K562 (cell line): ENCODE data around the gene NOL12. TPM values are rescaled to one million over a fixed set of nuclear protein-coding genes. Genes with fewer than 3 reads are reported as not detected.

Experiments
- CBFA2T3 ChIP-seq: fragments of 450-650 bp; IDR thresholded peaks from 2 replicates; pipeline ENCODE4 v1.6.1; 2017
- CCNT2 ChIP-seq: IDR thresholded peaks from 2 replicates; pipeline ENCODE4 v1.6.1; 2011; ENCODE audit warnings: borderline replicate concordance, low read depth, mild to moderate bottlenecking, moderate library complexity, mixed read lengths, low read length; ENCODE audit not compliant: insufficient read length; ENCODE audit errors: extremely low read depth
- GTF2A2 ChIP-seq: IDR thresholded peaks from 2 replicates; pipeline ENCODE4 v1.6.1; 2016; ENCODE audit warnings: mild to moderate bottlenecking, missing genetic modification characterization, missing compliant biosample characterization
- TEAD1 ChIP-seq, 2 experiments: fragments of 450-650 bp in 1 of 2; sonication (generic) in 1 of 2; formaldehyde crosslinking; IDR thresholded peaks; 2 replicates each; pipeline versions ENCODE4 v1.4.0 to v1.8.0; 2020 to 2022; ENCODE audit warnings: mild to moderate bottlenecking in 2 of 2, missing genetic modification reagents in 1 of 2
- ZBTB26 ChIP-seq: fragments of 450-650 bp; formaldehyde crosslinking; IDR thresholded peaks from 2 replicates; pipeline ENCODE4 v1.4.0; 2022; ENCODE audit warnings: missing genetic modification characterization
- ZNF124 ChIP-seq: sonication (generic); formaldehyde crosslinking; IDR thresholded peaks from 2 replicates; pipeline ENCODE4 v1.8.1; 2022; ENCODE audit warnings: missing genetic modification reagents
- ZNF140 ChIP-seq: fragments of 250-450 bp; sonication (Bioruptor Pico); IDR thresholded peaks from 2 replicates; pipeline ENCODE4 v1.8.0; 2021; ENCODE audit warnings: moderate library complexity, mild to moderate bottlenecking, inconsistent platforms
- ZNF282 ChIP-seq: sonication (generic); formaldehyde crosslinking; IDR thresholded peaks from 2 replicates; pipeline ENCODE4 v1.8.1; 2023; ENCODE audit warnings: missing genetic modification reagents
- polyA plus RNA-seq, 8 experiments: library from polyadenylated mRNA; depleted of rRNA in 4 of 8; stranded (reverse) in 5 of 8; unstranded in 3 of 8; fragments of >200 nt; fragmentation: Nextera tagmentation in 2 of 8; fragmentation: Illumina TruSeq in 1 of 8; extraction: Ambion mirVana in 2 of 8; extraction: Trizol in 1 of 8; gene quantifications; 2 replicates each; pipeline versions ENCODE4 v1.2.1 to v1.2.3, GENCODE V29; 2011 to 2014; ENCODE audit warnings: inconsistent platforms in 1 of 8, missing spikeins in 1 of 8
- total RNA-seq, 7 experiments: library from RNA; depleted of rRNA in 6 of 7; stranded (reverse); fragments of >200 nt in 6 of 7; fragmentation: Illumina TruSeq in 2 of 7; extraction: Trizol in 2 of 7; gene quantifications; 2 replicates each; pipeline versions ENCODE4 v1.2.1 to v1.2.3, GENCODE V29; 2011 to 2021; ENCODE audit warnings: low replicate concordance in 1 of 7
- TF ChIP-seq, protein P1 (sequence below): IDR thresholded peaks from 2 replicates; pipeline ENCODE4 v1.6.1; 2014; ENCODE audit warnings: antibody characterized with exemption
- TF ChIP-seq, protein P2 (sequence below): fragments of 450-650 bp; IDR thresholded peaks from 2 replicates; pipeline ENCODE4 v1.6.1; 2017; ENCODE audit warnings: mild to moderate bottlenecking, moderate library complexity
- TF ChIP-seq, protein P3 (sequence below), 2 experiments: IDR thresholded peaks in 1 of 2; conservative IDR thresholded peaks in 1 of 2; 2 replicates each; pipeline ENCODE4 v1.6.1; 2016; ENCODE audit warnings: low read depth in 2 of 2, mild to moderate bottlenecking in 1 of 2, missing compliant biosample characterization in 1 of 2, missing genetic modification characterization in 1 of 2, moderate library complexity in 1 of 2

NOL12 gene
- total and polyA plus RNA-seq, 9 of the 15 experiments (the other 6 are each of a cell fraction or from before 2014, with no cell fraction given): 2.8 to 40.9 (median 28.5) TPM

DNA sequence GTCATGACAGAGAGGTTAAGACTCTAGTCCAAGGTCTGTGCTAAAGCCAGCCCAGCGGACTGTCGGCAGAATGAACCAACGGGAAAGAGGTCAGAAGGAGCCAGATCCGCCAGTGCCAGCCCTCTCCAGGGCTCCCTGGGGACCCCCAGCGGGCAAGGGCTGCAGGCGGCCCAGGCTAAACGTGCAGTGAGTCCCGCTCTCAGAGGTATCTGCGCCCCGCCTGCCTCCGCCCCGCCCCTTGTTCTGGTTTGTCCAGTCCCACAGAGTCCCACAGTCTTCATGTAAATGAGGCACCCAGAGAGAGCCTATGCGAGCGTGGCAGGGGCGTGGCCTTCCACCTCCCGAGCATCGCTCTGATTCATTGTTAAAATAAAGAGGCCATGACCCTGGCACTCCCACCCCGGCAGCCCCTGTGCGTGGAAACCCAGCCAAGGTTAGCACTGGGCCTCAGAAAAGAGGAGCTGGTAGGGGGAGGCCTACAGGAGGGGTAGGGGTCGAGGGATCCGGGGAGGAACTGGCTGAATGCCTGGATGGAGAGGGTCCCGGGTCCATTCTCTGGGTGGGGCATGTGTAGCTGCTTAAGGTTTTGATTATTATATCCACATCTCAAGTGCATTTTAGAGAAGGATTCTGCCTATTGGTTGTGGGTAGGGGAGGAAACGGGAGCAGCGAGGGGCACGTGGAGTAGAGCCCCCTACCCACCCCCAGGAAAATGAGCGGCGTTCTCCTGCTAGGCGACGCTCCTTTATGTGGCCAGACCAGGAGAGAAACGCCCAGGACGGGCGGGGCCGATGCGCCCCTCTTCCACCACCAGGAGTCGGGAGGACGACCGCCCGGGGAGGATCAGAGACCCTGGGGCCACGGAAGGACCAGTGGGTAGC lies 10.8 kb downstream of the NOL12 start, which contains the start of gene TRIOBP (continued):
- TF ChIP-seq ZBTB26 (CRISPR knock-in tag) (no peak), CBFA2T3 (no peak), TEAD1 (CRISPR knock-in tag; IDR thresholded peaks at IDR 0.05) (no peak), ZNF140 (no peak), ZNF124 (CRISPR knock-in tag) (no peak), ZNF282 (CRISPR knock-in tag) (no peak), CCNT2 (no peak), GTF2A2 (no peak)
- TF ChIP-seq, protein P1, sequence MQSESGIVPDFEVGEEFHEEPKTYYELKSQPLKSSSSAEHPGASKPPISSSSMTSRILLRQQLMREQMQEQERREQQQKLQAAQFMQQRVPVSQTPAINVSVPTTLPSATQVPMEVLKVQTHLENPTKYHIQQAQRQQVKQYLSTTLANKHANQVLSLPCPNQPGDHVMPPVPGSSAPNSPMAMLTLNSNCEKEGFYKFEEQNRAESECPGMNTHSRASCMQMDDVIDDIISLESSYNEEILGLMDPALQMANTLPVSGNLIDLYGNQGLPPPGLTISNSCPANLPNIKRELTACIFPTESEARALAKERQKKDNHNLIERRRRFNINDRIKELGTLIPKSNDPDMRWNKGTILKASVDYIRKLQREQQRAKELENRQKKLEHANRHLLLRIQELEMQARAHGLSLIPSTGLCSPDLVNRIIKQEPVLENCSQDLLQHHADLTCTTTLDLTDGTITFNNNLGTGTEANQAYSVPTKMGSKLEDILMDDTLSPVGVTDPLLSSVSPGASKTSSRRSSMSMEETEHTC: no peak
- TF ChIP-seq, protein P2, sequence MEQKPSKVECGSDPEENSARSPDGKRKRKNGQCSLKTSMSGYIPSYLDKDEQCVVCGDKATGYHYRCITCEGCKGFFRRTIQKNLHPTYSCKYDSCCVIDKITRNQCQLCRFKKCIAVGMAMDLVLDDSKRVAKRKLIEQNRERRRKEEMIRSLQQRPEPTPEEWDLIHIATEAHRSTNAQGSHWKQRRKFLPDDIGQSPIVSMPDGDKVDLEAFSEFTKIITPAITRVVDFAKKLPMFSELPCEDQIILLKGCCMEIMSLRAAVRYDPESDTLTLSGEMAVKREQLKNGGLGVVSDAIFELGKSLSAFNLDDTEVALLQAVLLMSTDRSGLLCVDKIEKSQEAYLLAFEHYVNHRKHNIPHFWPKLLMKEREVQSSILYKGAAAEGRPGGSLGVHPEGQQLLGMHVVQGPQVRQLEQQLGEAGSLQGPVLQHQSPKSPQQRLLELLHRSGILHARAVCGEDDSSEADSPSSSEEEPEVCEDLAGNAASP: no peak
- TF ChIP-seq, protein P3, sequence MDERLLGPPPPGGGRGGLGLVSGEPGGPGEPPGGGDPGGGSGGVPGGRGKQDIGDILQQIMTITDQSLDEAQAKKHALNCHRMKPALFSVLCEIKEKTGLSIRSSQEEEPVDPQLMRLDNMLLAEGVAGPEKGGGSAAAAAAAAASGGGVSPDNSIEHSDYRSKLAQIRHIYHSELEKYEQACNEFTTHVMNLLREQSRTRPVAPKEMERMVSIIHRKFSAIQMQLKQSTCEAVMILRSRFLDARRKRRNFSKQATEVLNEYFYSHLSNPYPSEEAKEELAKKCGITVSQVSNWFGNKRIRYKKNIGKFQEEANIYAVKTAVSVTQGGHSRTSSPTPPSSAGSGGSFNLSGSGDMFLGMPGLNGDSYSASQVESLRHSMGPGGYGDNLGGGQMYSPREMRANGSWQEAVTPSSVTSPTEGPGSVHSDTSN (CRISPR knock-in tag; IDR thresholded peaks at IDR 0.05; ENCODE audit: low read depth): no peak
- TF ChIP-seq, protein P3 (tag; conservative IDR thresholded peaks at IDR 0.05; ENCODE audit: low read depth): no peak
